Neural crest cell (in vitro differentiated cells): ENCODE measurements around the gene CCN5. TPM values are rescaled to one million over a fixed set of nuclear protein-coding genes. Genes with fewer than 3 reads are reported as not detected.
A peak's percentile ranks its signal among the peaks of the same experiment; 100 is the strongest.

Experiments used
- DNase-seq: peaks from one replicate; pipeline ENCODE4 v3.0.0; 2021; ENCODE audit warnings: low read depth, mixed read lengths, low spot score
- H3K27ac Mint-ChIP-seq: one replicate; pipeline ENCODE4 v1.8.0; 2021; ENCODE audit warnings: mild to moderate bottlenecking, mixed read lengths; ENCODE audit not compliant: unreplicated experiment
- H3K27me3 Mint-ChIP-seq: 2 replicates; pipeline ENCODE4 v1.8.0; 2021; ENCODE audit warnings: low read depth, mild to moderate bottlenecking, mixed read lengths
- H3K36me3 Mint-ChIP-seq: 2 replicates; pipeline ENCODE4 v1.8.0; 2021; ENCODE audit warnings: low read depth, mild to moderate bottlenecking, mixed read lengths
- H3K4me1 Mint-ChIP-seq: 2 replicates; pipeline ENCODE4 v1.8.0; 2021; ENCODE audit warnings: mixed read lengths
- H3K4me3 Mint-ChIP-seq: one replicate; pipeline ENCODE4 v1.8.0; 2021; ENCODE audit warnings: mild to moderate bottlenecking, mixed read lengths
- H3K9me3 Mint-ChIP-seq: 2 replicates; pipeline ENCODE4 v1.8.0; 2021; ENCODE audit warnings: mixed read lengths
- CTCF ChIP-seq: fragments of 200-600 bp; sonication (generic); conservative IDR thresholded peaks from 2 replicates; pipeline ENCODE4 v1.5.0; 2021; ENCODE audit warnings: antibody characterized with exemption, mild to moderate bottlenecking
- total RNA-seq: library from RNA; stranded (reverse); gene quantifications from 2 replicates; pipeline ENCODE4 v1.2.1, GENCODE V29; 2021

The CCN5 gene
- total RNA-seq, 1 donor from 2014 or later: not detected

- no peak overlapping the region for H3K27ac Mint-ChIP-seq
- no peak overlapping the region for H3K4me3 Mint-ChIP-seq
- H3K4me1 Mint-ChIP-seq: peaks cover 5% of the 10 kb centered on the region
- TF ChIP-seq CTCF: no peak
- no peaks in the 10 kb centered on the region for H3K36me3 Mint-ChIP-seq
- DNase-seq: no peak
- peaks cover under 1% of the 10 kb centered on the region for H3K27me3 Mint-ChIP-seq
- H3K9me3 Mint-ChIP-seq: no peaks in the 10 kb centered on the region
Measured at GRCh38 chr20:44700306-44700705, 14.9 kb upstream of the CCN5 start.

- Mint-ChIP-seq H3K27ac (peak overlapping the region; percentile 86), H3K4me1 (peaks cover 5% of the 10 kb centered on the region), H3K27me3 (peaks cover 2% of the 10 kb centered on the region), H3K9me3 (no peaks in the 10 kb centered on the region), H3K4me3 (no peak overlapping the region), H3K36me3 (no peaks in the 10 kb centered on the region)
- no peak for TF ChIP-seq CTCF
- no peak for DNase-seq
Measured at GRCh38 chr20:44701118-44701857, 13.9 kb upstream of the CCN5 start.

- no peak overlapping the region for H3K27ac Mint-ChIP-seq
- no peak overlapping the region for H3K4me3 Mint-ChIP-seq
- no peak for DNase-seq
Measured at GRCh38 chr20:44701858-44702256, 13.3 kb upstream of the CCN5 start.

GRCh38 chr20:44702776-44703175 is 12.4 kb upstream of the CCN5 start:
- no peak overlapping the region for H3K27ac Mint-ChIP-seq
- peaks cover 5% of the 10 kb centered on the region for H3K4me1 Mint-ChIP-seq
- DNase-seq: no peak
- no peak for TF ChIP-seq CTCF
- H3K9me3 Mint-ChIP-seq: no peaks in the 10 kb centered on the region
- H3K36me3 Mint-ChIP-seq: no peaks in the 10 kb centered on the region
- H3K27me3 Mint-ChIP-seq: peaks cover 2% of the 10 kb centered on the region
- no peak overlapping the region for H3K4me3 Mint-ChIP-seq

More at GRCh38 chr20:44701858-44702256, 13.3 kb upstream of the CCN5 start:
- Mint-ChIP-seq H3K9me3 (no peaks in the 10 kb centered on the region), H3K27me3 (peaks cover 2% of the 10 kb centered on the region), H3K36me3 (no peaks in the 10 kb centered on the region), H3K4me1 (peaks cover 5% of the 10 kb centered on the region)
- no peak for TF ChIP-seq CTCF

GRCh38 chr20:44703183-44703925 is 11.8 kb upstream of the CCN5 start:
- DNase-seq: no peak
- no peak overlapping the region for H3K4me3 Mint-ChIP-seq
- H3K36me3 Mint-ChIP-seq: no peaks in the 10 kb centered on the region
- peak overlapping the region; percentile 62 for H3K27ac Mint-ChIP-seq
- peaks cover 2% of the 10 kb centered on the region for H3K27me3 Mint-ChIP-seq
- H3K4me1 Mint-ChIP-seq: peaks cover 5% of the 10 kb centered on the region
- no peak for TF ChIP-seq CTCF
- H3K9me3 Mint-ChIP-seq: no peaks in the 10 kb centered on the region
